ENCODE results near the gene RFPL4A. TPM values are rescaled to one million over a fixed set of nuclear protein-coding genes. Genes with fewer than 3 reads are reported as not detected.

RFPL4A gene
- total and polyA plus RNA-seq, 10 of the 15 experiments (the other 5 are each of a cell fraction or from before 2014, with no cell fraction given), result 0.18 TPM; not detected in 9

- CTCF ChIA-PET, result no interaction called here
- H3K27ac ChIP-seq (ENCODE audit: control insufficient read depth, insufficient read depth), result no peak overlapping the region
- no peaks in the 10 kb centered on the region for H3K27me3 ChIP-seq (replicated peaks in 1 of 2; ENCODE audit: control insufficient read depth in 2 of 2, insufficient read depth in 2 of 2, low read length in 1 of 2)
- no peaks in the 10 kb centered on the region for H4K20me1 ChIP-seq (ENCODE audit: control insufficient read depth, insufficient read depth)
- POLR2A ChIA-PET, result no interaction called here
- no peak overlapping the region for H3K4me2 ChIP-seq (ENCODE audit: control insufficient read depth, insufficient read depth)
- H2AFZ ChIP-seq (ENCODE audit: control insufficient read depth, low read depth, low read length), result no peak overlapping the region
- no TSS peak for BruUV-seq (replicated peaks)
- no peak for DNase-seq (ENCODE audit: low read depth, low spot score)
- ATAC-seq, result no peak
- no peak overlapping the region for H3K4me3 ChIP-seq
- RAD21 ChIA-PET (ENCODE audit: unreplicated experiment), result no interaction called here
- no peak for TF ChIP-seq ZNF592 (IDR thresholded peaks at IDR 0.05)
- no peak for TF ChIP-seq ZBTB33 (IDR thresholded peaks at IDR 0.05)
- TF ChIP-seq ZZZ3 (IDR thresholded peaks at IDR 0.05; ENCODE audit: control insufficient read depth, insufficient read length, low read depth), result no peak
- no peak for TF ChIP-seq KLF5 (IDR thresholded peaks at IDR 0.05; ENCODE audit: partially characterized antibody)
- no peak for TF ChIP-seq RBBP5 (conservative IDR thresholded peaks at IDR 0.05)
- TF ChIP-seq FOXK2 (IDR thresholded peaks at IDR 0.05), result no peak
- no peak for TF ChIP-seq RAD51 (IDR thresholded peaks at IDR 0.05)
- no peak for TF ChIP-seq LARP7 (IDR thresholded peaks at IDR 0.05)
- no peak for TF ChIP-seq E2F4 (IDR thresholded peaks at IDR 0.05; ENCODE audit: low read depth, low read length)
- TF ChIP-seq, protein P1, sequence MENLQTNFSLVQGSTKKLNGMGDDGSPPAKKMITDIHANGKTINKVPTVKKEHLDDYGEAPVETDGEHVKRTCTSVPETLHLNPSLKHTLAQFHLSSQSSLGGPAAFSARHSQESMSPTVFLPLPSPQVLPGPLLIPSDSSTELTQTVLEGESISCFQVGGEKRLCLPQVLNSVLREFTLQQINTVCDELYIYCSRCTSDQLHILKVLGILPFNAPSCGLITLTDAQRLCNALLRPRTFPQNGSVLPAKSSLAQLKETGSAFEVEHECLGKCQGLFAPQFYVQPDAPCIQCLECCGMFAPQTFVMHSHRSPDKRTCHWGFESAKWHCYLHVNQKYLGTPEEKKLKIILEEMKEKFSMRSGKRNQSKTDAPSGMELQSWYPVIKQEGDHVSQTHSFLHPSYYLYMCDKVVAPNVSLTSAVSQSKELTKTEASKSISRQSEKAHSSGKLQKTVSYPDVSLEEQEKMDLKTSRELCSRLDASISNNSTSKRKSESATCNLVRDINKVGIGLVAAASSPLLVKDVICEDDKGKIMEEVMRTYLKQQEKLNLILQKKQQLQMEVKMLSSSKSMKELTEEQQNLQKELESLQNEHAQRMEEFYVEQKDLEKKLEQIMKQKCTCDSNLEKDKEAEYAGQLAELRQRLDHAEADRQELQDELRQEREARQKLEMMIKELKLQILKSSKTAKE (IDR thresholded peaks at IDR 0.05; ENCODE audit: low read depth, poor library complexity, severe bottlenecking), result no peak
- TF ChIP-seq TCF3 (IDR thresholded peaks at IDR 0.05; ENCODE audit: borderline replicate concordance, insufficient read depth, low read depth, low read length), result no peak
- no peak for TF ChIP-seq ASH2L (IDR thresholded peaks at IDR 0.05; ENCODE audit: borderline replicate concordance, low read depth)
- no peak for TF ChIP-seq IRF4 (IDR thresholded peaks at IDR 0.05; ENCODE audit: low read depth, low read length)
- no peak for TF ChIP-seq DPF2 (IDR thresholded peaks at IDR 0.05)
- no peak for TF ChIP-seq SUZ12 (IDR thresholded peaks at IDR 0.05; ENCODE audit: unreplicated experiment)
- no peak overlapping the region for H3K9ac ChIP-seq (ENCODE audit: control insufficient read depth, insufficient read depth, low read length)
- H3K79me2 ChIP-seq (ENCODE audit: control insufficient read depth, insufficient read depth, low read length), result no peaks in the 10 kb centered on the region
- SMC1A ChIA-PET (ENCODE audit: uncharacterized antibody, unreplicated experiment), result no interaction called here
- in situ Hi-C loops (cut with MboI), result no loop called here
- intact Hi-C loops (cut with micrococcal nuclease; ENCODE audit: unreplicated experiment), result no loop called here
- no peaks in the 10 kb centered on the region; the same call in 2 of the 3 replicates for H3K9me3 ChIP-seq (replicated peaks; ENCODE audit: control insufficient read depth, insufficient read depth, low read length)
- FAIRE-seq, result no peak
- no peaks in the 10 kb centered on the region for H3K36me3 ChIP-seq (ENCODE audit: control insufficient read depth in 2 of 2, insufficient read depth in 2 of 2, low read length in 1 of 2)
- WGBS (ENCODE audit: insufficient coverage, insufficient replicate concordance, low lambda C conversion rate, missing lambda C conversion rate), result 0% methylated on average over 3 of the region's 3 CpGs
- H3K4me1 ChIP-seq (ENCODE audit: control insufficient read depth, insufficient read depth, low read length), result no peaks in the 10 kb centered on the region
These were observed 38.1 kb upstream of the RFPL4A start for GRCh38 chr19:55720801-55721200.

Measured in GM12878 (cell line).